IPS-15b (cell line): ENCODE data around the gene HSF2.

Experiments used
- H3K27me3 ChIP-seq: one replicate; pipeline ENCODE4 v1.6.1; 2013; ENCODE audit warnings: low read length; ENCODE audit not compliant: control insufficient read depth, insufficient read depth
- H3K36me3 ChIP-seq: one replicate; pipeline ENCODE4 v1.6.1; 2013; ENCODE audit warnings: low read length; ENCODE audit not compliant: control insufficient read depth, insufficient read depth
- H3K4me1 ChIP-seq: one replicate; pipeline ENCODE4 v1.6.1; 2013; ENCODE audit warnings: mild to moderate bottlenecking, low read length; ENCODE audit not compliant: control insufficient read depth, insufficient read depth
- H3K4me3 ChIP-seq: one replicate; pipeline ENCODE4 v1.5.1; 2013; ENCODE audit warnings: low read depth, low read length
- H3K9ac ChIP-seq: one replicate; pipeline ENCODE4 v1.6.1; 2013; ENCODE audit warnings: low read depth, mild to moderate bottlenecking, low read length
- H3K9me3 ChIP-seq: one replicate; pipeline ENCODE4 v1.6.1; 2013; ENCODE audit warnings: mild to moderate bottlenecking, low read length; ENCODE audit not compliant: control insufficient read depth, insufficient read depth

The HSF2 gene

GRCh38 chr6:122461885-122462284 lies 62.4 kb downstream of the HSF2 start:
- Histone ChIP-seq H3K4me1 (peaks cover 4% of the 10 kb centered on the region), H3K9ac (no peak overlapping the region), H3K27me3 (no peaks in the 10 kb centered on the region), H3K36me3 (no peaks in the 10 kb centered on the region), H3K9me3 (no peaks in the 10 kb centered on the region), H3K4me3 (no peak overlapping the region)

GRCh38 chr6:122471107-122472021 lies 71.9 kb downstream of the HSF2 start, which contains the start of gene SERINC1:
Gene SERINC1, minus strand, starts transcription at chr6:122471807. Its CDS starts 70 bp downstream, at chr6:122471737.
- Histone ChIP-seq H3K4me3 (peak within 1 kb of the TSS; percentile 98), H3K4me1 (no peaks in the 10 kb centered on the region), H3K36me3 (no peaks in the 10 kb centered on the region), H3K27me3 (no peaks in the 10 kb centered on the region), H3K9me3 (no peaks in the 10 kb centered on the region), H3K9ac (peak within 1 kb of the TSS; percentile 98)

DNA sequence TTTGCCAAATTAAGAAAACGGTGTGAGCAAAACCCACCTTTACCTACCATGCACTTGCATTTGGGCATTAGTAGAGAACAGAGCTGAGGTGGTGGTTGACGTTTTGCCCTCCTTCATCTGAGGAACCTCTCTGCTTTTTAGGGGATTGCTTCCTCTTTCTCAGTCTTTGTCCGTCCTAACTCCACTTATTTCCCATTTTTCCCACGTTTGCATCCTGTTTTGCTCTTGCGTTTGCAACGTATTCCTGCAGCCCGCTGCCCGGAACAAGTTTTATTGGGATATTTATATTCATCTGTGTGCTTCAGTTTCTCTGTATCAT lies 72.5 kb downstream of the HSF2 start:
- no peaks in the 10 kb centered on the region for H3K4me1 ChIP-seq
- H3K9ac ChIP-seq: peak overlapping the region; percentile 98
- no peaks in the 10 kb centered on the region for H3K9me3 ChIP-seq
- no peaks in the 10 kb centered on the region for H3K36me3 ChIP-seq
- peak overlapping the region; percentile 98 for H3K4me3 ChIP-seq
- H3K27me3 ChIP-seq: no peaks in the 10 kb centered on the region

DNA sequence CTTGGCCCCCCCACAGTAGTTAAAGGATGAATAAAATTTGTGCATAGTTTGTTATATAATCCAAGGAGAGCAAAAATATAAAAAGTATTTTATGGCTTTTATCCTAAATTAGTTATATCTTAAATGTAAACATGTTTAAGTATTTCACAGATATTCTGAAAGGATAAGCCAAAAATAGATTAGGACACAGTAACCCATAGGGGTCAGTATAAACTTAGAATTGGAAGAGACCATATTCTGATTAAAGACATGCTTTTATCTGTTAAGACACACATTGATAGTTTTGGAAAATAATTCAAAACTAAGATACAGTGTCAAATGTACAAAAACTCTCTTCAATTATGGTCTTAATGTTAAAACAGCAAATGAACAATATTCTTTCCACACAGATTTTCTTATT lies 76.7 kb downstream of the HSF2 start:
- Histone ChIP-seq H3K9me3 (no peaks in the 10 kb centered on the region), H3K27me3 (no peaks in the 10 kb centered on the region), H3K36me3 (no peaks in the 10 kb centered on the region), H3K9ac (no peak overlapping the region), H3K4me1 (no peaks in the 10 kb centered on the region), H3K4me3 (no peak overlapping the region)

GRCh38 chr6:122482750-122483080 lies 83.3 kb downstream of the HSF2 start:
- H3K4me1 ChIP-seq: no peaks in the 10 kb centered on the region
- H3K27me3 ChIP-seq: no peaks in the 10 kb centered on the region
- H3K9me3 ChIP-seq: no peaks in the 10 kb centered on the region
- no peak overlapping the region for H3K9ac ChIP-seq
- peak overlapping the region; percentile 68 for H3K4me3 ChIP-seq
- H3K36me3 ChIP-seq: no peaks in the 10 kb centered on the region
